DOHH2 (cell line): ENCODE results near the gene SNRPE.

Experiments used
- H3F3A ChIP-seq: fragments of 200-600 bp; sonication (generic), shearing (Covaris generic); 2 replicates; pipeline ENCODE4 v1.6.0; 2016; ENCODE audit warnings: antibody characterized with exemption, mild to moderate bottlenecking; ENCODE audit not compliant: control insufficient read depth, insufficient read depth
- H3K27ac ChIP-seq: fragments of 200-600 bp; sonication (generic); 2 replicates; pipeline ENCODE4 v1.5.1; 2014; ENCODE audit warnings: low read depth, mild to moderate bottlenecking, low read length, moderate library complexity
- H3K27me3 ChIP-seq: fragments of 200-600 bp; sonication (generic); 2 replicates; pipeline ENCODE4 v1.6.1; 2014; ENCODE audit warnings: mild to moderate bottlenecking, low read length, mixed read lengths; ENCODE audit not compliant: control insufficient read depth
- H3K36me3 ChIP-seq: fragments of 200-600 bp; sonication (generic); 2 replicates; pipeline ENCODE4 v1.6.1; 2014; ENCODE audit warnings: mild to moderate bottlenecking, low read length, moderate library complexity, mixed read lengths; ENCODE audit not compliant: control insufficient read depth
- H3K4me1 ChIP-seq: fragments of 200-600 bp; sonication (generic); 2 replicates; pipeline ENCODE4 v1.6.1; 2014; ENCODE audit warnings: mild to moderate bottlenecking, low read length, mixed read lengths; ENCODE audit not compliant: control insufficient read depth
- H3K4me2 ChIP-seq: fragments of 200-600 bp; sonication (generic); 2 replicates; pipeline ENCODE4 v1.6.0; 2014; ENCODE audit warnings: mild to moderate bottlenecking, low read length, moderate library complexity
- H3K4me3 ChIP-seq: fragments of 200-600 bp; sonication (generic); 2 replicates; pipeline ENCODE4 v1.5.1; 2014; ENCODE audit warnings: mild to moderate bottlenecking, low read length, mixed read lengths
- H3K79me2 ChIP-seq: fragments of 200-600 bp; sonication (generic); 2 replicates; pipeline ENCODE4 v1.6.1; 2014; ENCODE audit warnings: mild to moderate bottlenecking, low read length, mixed read lengths; ENCODE audit not compliant: control insufficient read depth
- H3K9me2 ChIP-seq: fragments of 200-600 bp; sonication (generic); replicated peaks from 2 replicates; pipeline ENCODE4 v1.6.1; 2014; ENCODE audit warnings: mild to moderate bottlenecking, low read length, mixed read lengths; ENCODE audit not compliant: control insufficient read depth
- H3K9me3 ChIP-seq: fragments of 200-600 bp; sonication (generic); 2 replicates; pipeline ENCODE4 v1.6.1; 2014; ENCODE audit warnings: antibody characterized with exemption, low read length, mixed read lengths; ENCODE audit not compliant: control insufficient read depth, insufficient read depth
- H4K20me1 ChIP-seq: fragments of 200-600 bp; sonication (generic); 2 replicates; pipeline ENCODE4 v1.6.0; 2014; ENCODE audit warnings: low read depth, mild to moderate bottlenecking, antibody characterized with exemption, low read length, moderate library complexity; ENCODE audit not compliant: control insufficient read depth, insufficient read depth
- EZH2phosphoT487 ChIP-seq: fragments of 200-600 bp; sonication (generic); IDR thresholded peaks from 2 replicates; pipeline ENCODE4 v1.6.1; 2017; ENCODE audit warnings: borderline replicate concordance, mild to moderate bottlenecking, antibody characterized with exemption, low read length, moderate library complexity, mixed read lengths
- TF ChIP-seq, protein P1 (sequence below): fragments of 200-600 bp; sonication (generic); IDR thresholded peaks from one replicate; pipeline ENCODE4 v1.5.1; 2014; ENCODE audit warnings: antibody characterized with exemption, mild to moderate bottlenecking, low read depth, low read length; ENCODE audit not compliant: poor library complexity, severe bottlenecking

The SNRPE gene

DNA sequence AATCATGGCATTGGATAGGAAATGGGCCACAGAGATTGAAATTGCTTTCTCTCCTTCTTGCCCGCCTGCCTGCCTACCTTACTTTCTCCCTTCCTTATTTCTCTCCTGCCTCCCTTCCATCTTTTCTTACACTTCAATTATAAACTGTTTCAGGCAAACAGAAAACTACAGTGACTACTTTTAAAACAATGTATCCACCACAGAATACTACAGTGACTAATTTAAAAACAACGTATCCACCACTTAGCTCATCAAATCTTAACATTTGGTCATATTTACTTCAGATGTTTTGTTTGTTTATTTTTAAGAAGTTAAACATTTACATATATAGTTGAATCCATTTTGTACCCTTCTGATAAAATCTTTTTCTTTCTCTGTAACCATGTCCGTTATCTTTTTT, 54.4 kb downstream of the SNRPE start:
- no peaks in the 10 kb centered on the region for H3K79me2 ChIP-seq
- no peaks in the 10 kb centered on the region for H3K4me1 ChIP-seq
- no peak overlapping the region for H3K27ac ChIP-seq
- no peaks in the 10 kb centered on the region for H3K9me3 ChIP-seq
- H3K4me2 ChIP-seq: no peak overlapping the region
- H3K27me3 ChIP-seq: peaks cover 4% of the 10 kb centered on the region
- no peaks in the 10 kb centered on the region for H4K20me1 ChIP-seq
- no peak overlapping the region for H3K4me3 ChIP-seq
- TF ChIP-seq EZH2phosphoT487: no peak
- TF ChIP-seq, protein P1, sequence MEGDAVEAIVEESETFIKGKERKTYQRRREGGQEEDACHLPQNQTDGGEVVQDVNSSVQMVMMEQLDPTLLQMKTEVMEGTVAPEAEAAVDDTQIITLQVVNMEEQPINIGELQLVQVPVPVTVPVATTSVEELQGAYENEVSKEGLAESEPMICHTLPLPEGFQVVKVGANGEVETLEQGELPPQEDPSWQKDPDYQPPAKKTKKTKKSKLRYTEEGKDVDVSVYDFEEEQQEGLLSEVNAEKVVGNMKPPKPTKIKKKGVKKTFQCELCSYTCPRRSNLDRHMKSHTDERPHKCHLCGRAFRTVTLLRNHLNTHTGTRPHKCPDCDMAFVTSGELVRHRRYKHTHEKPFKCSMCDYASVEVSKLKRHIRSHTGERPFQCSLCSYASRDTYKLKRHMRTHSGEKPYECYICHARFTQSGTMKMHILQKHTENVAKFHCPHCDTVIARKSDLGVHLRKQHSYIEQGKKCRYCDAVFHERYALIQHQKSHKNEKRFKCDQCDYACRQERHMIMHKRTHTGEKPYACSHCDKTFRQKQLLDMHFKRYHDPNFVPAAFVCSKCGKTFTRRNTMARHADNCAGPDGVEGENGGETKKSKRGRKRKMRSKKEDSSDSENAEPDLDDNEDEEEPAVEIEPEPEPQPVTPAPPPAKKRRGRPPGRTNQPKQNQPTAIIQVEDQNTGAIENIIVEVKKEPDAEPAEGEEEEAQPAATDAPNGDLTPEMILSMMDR: no peak
- H3K36me3 ChIP-seq: no peaks in the 10 kb centered on the region
- no peaks in the 10 kb centered on the region for H3F3A ChIP-seq
- H3K9me2 ChIP-seq: no peaks in the 10 kb centered on the region

DNA sequence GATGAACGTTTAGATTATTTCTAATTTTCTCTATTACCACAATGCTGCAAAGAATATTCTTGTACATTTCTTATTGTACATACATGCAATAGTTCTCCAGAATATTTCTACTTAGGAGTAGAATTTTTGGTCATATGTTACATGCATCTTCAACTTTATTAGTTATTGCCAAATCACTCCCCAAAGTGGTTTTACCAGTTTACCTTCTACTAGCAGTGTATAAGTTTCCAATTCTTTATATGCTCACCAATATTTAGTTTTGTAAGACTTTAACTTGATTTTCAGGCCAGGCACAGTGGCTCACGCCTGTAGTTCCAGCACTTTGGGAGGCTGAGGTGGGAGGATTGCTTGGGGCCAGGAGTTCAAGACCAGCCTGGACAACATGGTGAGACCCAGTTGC, 55.4 kb downstream of the SNRPE start:
- H3F3A ChIP-seq: no peaks in the 10 kb centered on the region
- H3K4me1 ChIP-seq: no peaks in the 10 kb centered on the region
- H3K4me2 ChIP-seq: no peak overlapping the region
- H3K79me2 ChIP-seq: no peaks in the 10 kb centered on the region
- no peak overlapping the region for H3K27ac ChIP-seq
- no peaks in the 10 kb centered on the region for H3K9me3 ChIP-seq
- peaks cover 4% of the 10 kb centered on the region for H3K27me3 ChIP-seq
- no peaks in the 10 kb centered on the region for H4K20me1 ChIP-seq
- H3K36me3 ChIP-seq: no peaks in the 10 kb centered on the region
- no peak overlapping the region for H3K4me3 ChIP-seq
- H3K9me2 ChIP-seq: no peaks in the 10 kb centered on the region
- no peak for TF ChIP-seq EZH2phosphoT487
- TF ChIP-seq, protein P1: no peak
